ENCODE data around the gene DNAJC27. TPM values are rescaled to one million over a fixed set of nuclear protein-coding genes. Genes with fewer than 3 reads are reported as not detected.

DNAJC27 gene
- total and polyA plus RNA-seq, 2 of the 13 experiments (the other 11 are each of a cell fraction or from before 2014, with no cell fraction given): 3.1 to 3.7 TPM

GRCh38 chr2:24971536-24972314 lies at the start of gene DNAJC27 (continued):
- TF ChIP-seq ATF3 (CRISPR knock-in tag; IDR thresholded peaks at IDR 0.05) (peak; percentile 95), ZNF547 (CRISPR knock-in tag; IDR thresholded peaks at IDR 0.05) (peak; percentile 82), ATF1 (CRISPR knock-in tag; IDR thresholded peaks at IDR 0.05) (peak; percentile 95), TFDP2 (CRISPR knock-in tag; IDR thresholded peaks at IDR 0.05) (peak; percentile 89), ZNF614 (CRISPR knock-in tag; IDR thresholded peaks at IDR 0.05; ENCODE audit: borderline replicate concordance) (peak; percentile 94), ZFP36L2 (CRISPR knock-in tag; IDR thresholded peaks at IDR 0.05) (0 out of 2 replicates have a peak, but pooled peaks have one; percentile 1), HOXA7 (CRISPR knock-in tag; IDR thresholded peaks at IDR 0.05) (no peak), ZNF775 (CRISPR knock-in tag; IDR thresholded peaks at IDR 0.05; ENCODE audit: borderline replicate concordance) (0 out of 2 replicates have a peak, but pooled peaks have one; percentile 73), HOXA9 (CRISPR knock-in tag; IDR thresholded peaks at IDR 0.05; ENCODE audit: borderline replicate concordance) (no peak), MATR3 (CRISPR knock-in tag; IDR thresholded peaks at IDR 0.05) (no peak), ZNF333 (CRISPR knock-in tag; IDR thresholded peaks at IDR 0.05; ENCODE audit: borderline replicate concordance) (peak; percentile 48; the same call in 1 of the 2 replicates), ZNF274 (CRISPR knock-in tag; IDR thresholded peaks at IDR 0.05) (peak; percentile 72), FOSL2 (CRISPR knock-in tag; IDR thresholded peaks at IDR 0.05) (peak; percentile 84), NFE2L2 (IDR thresholded peaks at IDR 0.05; ENCODE audit: low read length) (no peak), ZNF350 (CRISPR knock-in tag; IDR thresholded peaks at IDR 0.05; ENCODE audit: borderline replicate concordance, low read depth) (peak; percentile 79; the same call in 1 of the 2 replicates), ZNF713 (CRISPR knock-in tag; IDR thresholded peaks at IDR 0.05) (no peak; the same call in 1 of the 2 replicates)
- TF ChIP-seq, protein P1, sequence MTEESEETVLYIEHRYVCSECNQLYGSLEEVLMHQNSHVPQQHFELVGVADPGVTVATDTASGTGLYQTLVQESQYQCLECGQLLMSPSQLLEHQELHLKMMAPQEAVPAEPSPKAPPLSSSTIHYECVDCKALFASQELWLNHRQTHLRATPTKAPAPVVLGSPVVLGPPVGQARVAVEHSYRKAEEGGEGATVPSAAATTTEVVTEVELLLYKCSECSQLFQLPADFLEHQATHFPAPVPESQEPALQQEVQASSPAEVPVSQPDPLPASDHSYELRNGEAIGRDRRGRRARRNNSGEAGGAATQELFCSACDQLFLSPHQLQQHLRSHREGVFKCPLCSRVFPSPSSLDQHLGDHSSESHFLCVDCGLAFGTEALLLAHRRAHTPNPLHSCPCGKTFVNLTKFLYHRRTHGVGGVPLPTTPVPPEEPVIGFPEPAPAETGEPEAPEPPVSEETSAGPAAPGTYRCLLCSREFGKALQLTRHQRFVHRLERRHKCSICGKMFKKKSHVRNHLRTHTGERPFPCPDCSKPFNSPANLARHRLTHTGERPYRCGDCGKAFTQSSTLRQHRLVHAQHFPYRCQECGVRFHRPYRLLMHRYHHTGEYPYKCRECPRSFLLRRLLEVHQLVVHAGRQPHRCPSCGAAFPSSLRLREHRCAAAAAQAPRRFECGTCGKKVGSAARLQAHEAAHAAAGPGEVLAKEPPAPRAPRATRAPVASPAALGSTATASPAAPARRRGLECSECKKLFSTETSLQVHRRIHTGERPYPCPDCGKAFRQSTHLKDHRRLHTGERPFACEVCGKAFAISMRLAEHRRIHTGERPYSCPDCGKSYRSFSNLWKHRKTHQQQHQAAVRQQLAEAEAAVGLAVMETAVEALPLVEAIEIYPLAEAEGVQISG (CRISPR knock-in tag; IDR thresholded peaks at IDR 0.05): peak; percentile 85
- TF ChIP-seq, protein P2, sequence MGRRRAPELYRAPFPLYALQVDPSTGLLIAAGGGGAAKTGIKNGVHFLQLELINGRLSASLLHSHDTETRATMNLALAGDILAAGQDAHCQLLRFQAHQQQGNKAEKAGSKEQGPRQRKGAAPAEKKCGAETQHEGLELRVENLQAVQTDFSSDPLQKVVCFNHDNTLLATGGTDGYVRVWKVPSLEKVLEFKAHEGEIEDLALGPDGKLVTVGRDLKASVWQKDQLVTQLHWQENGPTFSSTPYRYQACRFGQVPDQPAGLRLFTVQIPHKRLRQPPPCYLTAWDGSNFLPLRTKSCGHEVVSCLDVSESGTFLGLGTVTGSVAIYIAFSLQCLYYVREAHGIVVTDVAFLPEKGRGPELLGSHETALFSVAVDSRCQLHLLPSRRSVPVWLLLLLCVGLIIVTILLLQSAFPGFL (CRISPR knock-in tag; IDR thresholded peaks at IDR 0.05): no peak
